ENCODE data around the gene SUGCT. TPM values are rescaled to one million over a fixed set of nuclear protein-coding genes. Genes with fewer than 3 reads are reported as not detected.

The SUGCT gene
- total and polyA plus RNA-seq, 9 of the 15 experiments (the other 6 are each of a cell fraction or from before 2014, with no cell fraction given), result 0.58 to 2.5 (median 1.4) TPM

- no peak for TF ChIP-seq RBM14 (IDR thresholded peaks at IDR 0.05; ENCODE audit: borderline replicate concordance, insufficient read depth, low read depth, low read length)
- no peak for TF ChIP-seq SMARCA5 (IDR thresholded peaks at IDR 0.05)
- no peak for TF ChIP-seq KLF16 (IDR thresholded peaks at IDR 0.05)
- TF ChIP-seq HEY1 (CRISPR knock-in tag; IDR thresholded peaks at IDR 0.05; ENCODE audit: borderline replicate concordance), result no peak
- no peak for TF ChIP-seq ZNF695 (CRISPR knock-in tag; IDR thresholded peaks at IDR 0.05)
- TF ChIP-seq ETV5 (CRISPR knock-in tag; IDR thresholded peaks at IDR 0.05; ENCODE audit: low read depth), result no peak
- TF ChIP-seq MTF1 (CRISPR knock-in tag; IDR thresholded peaks at IDR 0.05; ENCODE audit: borderline replicate concordance), result no peak
- no peak for TF ChIP-seq ZNF165 (CRISPR knock-in tag; IDR thresholded peaks at IDR 0.05; ENCODE audit: borderline replicate concordance)
- TF ChIP-seq THAP12 (CRISPR knock-in tag; IDR thresholded peaks at IDR 0.05), result no peak
- TF ChIP-seq, protein P1, sequence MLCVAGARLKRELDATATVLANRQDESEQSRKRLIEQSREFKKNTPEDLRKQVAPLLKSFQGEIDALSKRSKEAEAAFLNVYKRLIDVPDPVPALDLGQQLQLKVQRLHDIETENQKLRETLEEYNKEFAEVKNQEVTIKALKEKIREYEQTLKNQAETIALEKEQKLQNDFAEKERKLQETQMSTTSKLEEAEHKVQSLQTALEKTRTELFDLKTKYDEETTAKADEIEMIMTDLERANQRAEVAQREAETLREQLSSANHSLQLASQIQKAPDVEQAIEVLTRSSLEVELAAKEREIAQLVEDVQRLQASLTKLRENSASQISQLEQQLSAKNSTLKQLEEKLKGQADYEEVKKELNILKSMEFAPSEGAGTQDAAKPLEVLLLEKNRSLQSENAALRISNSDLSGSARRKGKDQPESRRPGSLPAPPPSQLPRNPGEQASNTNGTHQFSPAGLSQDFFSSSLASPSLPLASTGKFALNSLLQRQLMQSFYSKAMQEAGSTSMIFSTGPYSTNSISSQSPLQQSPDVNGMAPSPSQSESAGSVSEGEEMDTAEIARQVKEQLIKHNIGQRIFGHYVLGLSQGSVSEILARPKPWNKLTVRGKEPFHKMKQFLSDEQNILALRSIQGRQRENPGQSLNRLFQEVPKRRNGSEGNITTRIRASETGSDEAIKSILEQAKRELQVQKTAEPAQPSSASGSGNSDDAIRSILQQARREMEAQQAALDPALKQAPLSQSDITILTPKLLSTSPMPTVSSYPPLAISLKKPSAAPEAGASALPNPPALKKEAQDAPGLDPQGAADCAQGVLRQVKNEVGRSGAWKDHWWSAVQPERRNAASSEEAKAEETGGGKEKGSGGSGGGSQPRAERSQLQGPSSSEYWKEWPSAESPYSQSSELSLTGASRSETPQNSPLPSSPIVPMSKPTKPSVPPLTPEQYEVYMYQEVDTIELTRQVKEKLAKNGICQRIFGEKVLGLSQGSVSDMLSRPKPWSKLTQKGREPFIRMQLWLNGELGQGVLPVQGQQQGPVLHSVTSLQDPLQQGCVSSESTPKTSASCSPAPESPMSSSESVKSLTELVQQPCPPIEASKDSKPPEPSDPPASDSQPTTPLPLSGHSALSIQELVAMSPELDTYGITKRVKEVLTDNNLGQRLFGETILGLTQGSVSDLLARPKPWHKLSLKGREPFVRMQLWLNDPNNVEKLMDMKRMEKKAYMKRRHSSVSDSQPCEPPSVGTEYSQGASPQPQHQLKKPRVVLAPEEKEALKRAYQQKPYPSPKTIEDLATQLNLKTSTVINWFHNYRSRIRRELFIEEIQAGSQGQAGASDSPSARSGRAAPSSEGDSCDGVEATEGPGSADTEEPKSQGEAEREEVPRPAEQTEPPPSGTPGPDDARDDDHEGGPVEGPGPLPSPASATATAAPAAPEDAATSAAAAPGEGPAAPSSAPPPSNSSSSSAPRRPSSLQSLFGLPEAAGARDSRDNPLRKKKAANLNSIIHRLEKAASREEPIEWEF (CRISPR knock-in tag; IDR thresholded peaks at IDR 0.05), result no peak
- no peak for TF ChIP-seq HDAC8 (tag; IDR thresholded peaks at IDR 0.05)
- TF ChIP-seq PPARD (CRISPR knock-in tag; IDR thresholded peaks at IDR 0.05), result no peak
- TF ChIP-seq, protein P2, sequence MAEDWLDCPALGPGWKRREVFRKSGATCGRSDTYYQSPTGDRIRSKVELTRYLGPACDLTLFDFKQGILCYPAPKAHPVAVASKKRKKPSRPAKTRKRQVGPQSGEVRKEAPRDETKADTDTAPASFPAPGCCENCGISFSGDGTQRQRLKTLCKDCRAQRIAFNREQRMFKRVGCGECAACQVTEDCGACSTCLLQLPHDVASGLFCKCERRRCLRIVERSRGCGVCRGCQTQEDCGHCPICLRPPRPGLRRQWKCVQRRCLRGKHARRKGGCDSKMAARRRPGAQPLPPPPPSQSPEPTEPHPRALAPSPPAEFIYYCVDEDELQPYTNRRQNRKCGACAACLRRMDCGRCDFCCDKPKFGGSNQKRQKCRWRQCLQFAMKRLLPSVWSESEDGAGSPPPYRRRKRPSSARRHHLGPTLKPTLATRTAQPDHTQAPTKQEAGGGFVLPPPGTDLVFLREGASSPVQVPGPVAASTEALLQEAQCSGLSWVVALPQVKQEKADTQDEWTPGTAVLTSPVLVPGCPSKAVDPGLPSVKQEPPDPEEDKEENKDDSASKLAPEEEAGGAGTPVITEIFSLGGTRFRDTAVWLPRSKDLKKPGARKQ (CRISPR knock-in tag; IDR thresholded peaks at IDR 0.05), result no peak
- ChIA-PET POLR2A (no interaction called here), CTCF (ENCODE audit: low intra/inter-chr PET ratio) (no interaction called here)
- no peak for ATAC-seq
- Histone ChIP-seq H3K9ac (ENCODE audit: insufficient read depth in 1 of 2, low read depth in 2 of 2, low read length in 2 of 2) (no peak overlapping the region), H3K27me3 (ENCODE audit: control insufficient read depth in 2 of 2, insufficient read depth in 2 of 2, low read length in 2 of 2) (no peaks in the 10 kb centered on the region), H3K27ac (ENCODE audit: extremely low read depth, low read depth, low read length) (no peak overlapping the region), H3K4me2 (ENCODE audit: insufficient read depth, low read length) (no peak overlapping the region), H2AFZ (ENCODE audit: low read depth, low read length) (no peak overlapping the region), H3K79me2 (ENCODE audit: control insufficient read depth, insufficient read depth, low read length) (no peaks in the 10 kb centered on the region), H3K4me1 (replicated peaks in 1 of 2; ENCODE audit: control insufficient read depth in 2 of 2, insufficient read depth in 2 of 2, low read length in 2 of 2) (no peaks in the 10 kb centered on the region), H3K4me3 (no peak overlapping the region), H4K20me1 (replicated peaks; ENCODE audit: control insufficient read depth, insufficient read depth, low read length) (no peaks in the 10 kb centered on the region), H3K36me3 (ENCODE audit: control insufficient read depth, insufficient read depth, low read length) (no peaks in the 10 kb centered on the region), H3K9me1 (ENCODE audit: control insufficient read depth, insufficient read depth, low read length) (no peaks in the 10 kb centered on the region), H3K9me3 (replicated peaks; ENCODE audit: control insufficient read depth, insufficient read depth, low read depth, low read length) (no peaks in the 10 kb centered on the region)
- FAIRE-seq, result no peak
- in situ Hi-C loops (cut with MboI), result no loop called here
- no peak for DNase-seq (ENCODE audit: extremely low read depth in 1 of 4, low spot score in 3 of 4)
- BruUV-seq (replicated peaks), result no TSS peak
- intact Hi-C loops (cut with micrococcal nuclease), result no loop called here
- 0% methylated on average over 2 of the region's 2 CpGs for WGBS (ENCODE audit: insufficient coverage, low coverage, missing lambda C conversion rate)
These were observed 680.2 kb downstream of the SUGCT start for GRCh38 chr7:40815022-40815421.

Measured in K562 (cell line).